T-helper 9 cell (primary cell): Measurements from ENCODE around the gene PRRG4.
A peak's percentile ranks its signal among the peaks of the same experiment; 100 is the strongest.
"Not testable (repeated sequence)": the region's sequence is repeated elsewhere in the genome, so short reads cannot be mapped to it uniquely, and the experiment has no call there.

Experiments
- DNase-seq: peaks from one replicate; pipeline ENCODE4 v3.0.0-alpha.2; 2020

The PRRG4 gene

DNA sequence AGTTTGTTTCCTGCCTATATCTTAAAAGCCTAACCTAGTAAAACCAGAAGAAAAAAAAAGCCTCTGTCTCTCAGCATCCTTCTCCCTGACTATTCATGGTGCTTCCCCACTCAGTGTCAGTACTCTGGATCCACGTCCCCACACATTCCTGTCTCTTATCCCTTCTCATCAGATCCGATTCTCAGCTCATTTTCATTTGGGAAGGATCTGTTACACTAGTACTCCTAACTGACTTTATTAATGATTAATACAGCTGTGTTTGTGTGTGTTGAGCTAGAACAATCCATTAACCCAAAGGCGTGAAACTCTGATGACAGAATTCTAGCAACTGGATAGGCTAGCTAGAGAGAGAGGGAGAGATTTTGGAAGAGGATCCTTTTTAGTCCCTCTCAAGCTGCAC is 1.5 kb downstream of the PRRG4 start:
- DNase-seq, result no peak

DNA sequence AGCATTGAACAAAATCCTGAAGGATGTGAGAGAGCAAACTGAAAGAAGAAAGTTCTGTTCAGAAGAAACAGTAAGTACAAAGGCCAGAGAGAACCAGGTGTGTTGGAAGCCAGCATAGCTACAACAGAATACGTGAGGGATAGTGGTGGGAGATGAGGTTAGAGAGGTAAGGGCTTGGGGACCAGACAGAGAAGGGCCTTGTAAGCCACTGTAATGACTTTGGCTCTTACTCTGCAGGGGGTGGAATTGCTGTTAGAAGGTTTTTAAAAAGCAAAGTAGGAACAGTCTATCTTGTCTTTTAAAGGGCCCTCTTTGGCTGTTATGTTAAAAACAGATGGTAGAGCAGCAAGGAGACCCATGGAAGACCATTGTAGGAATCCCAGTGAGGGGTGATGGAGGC is 4.2 kb downstream of the PRRG4 start:
- no peak for DNase-seq

DNA sequence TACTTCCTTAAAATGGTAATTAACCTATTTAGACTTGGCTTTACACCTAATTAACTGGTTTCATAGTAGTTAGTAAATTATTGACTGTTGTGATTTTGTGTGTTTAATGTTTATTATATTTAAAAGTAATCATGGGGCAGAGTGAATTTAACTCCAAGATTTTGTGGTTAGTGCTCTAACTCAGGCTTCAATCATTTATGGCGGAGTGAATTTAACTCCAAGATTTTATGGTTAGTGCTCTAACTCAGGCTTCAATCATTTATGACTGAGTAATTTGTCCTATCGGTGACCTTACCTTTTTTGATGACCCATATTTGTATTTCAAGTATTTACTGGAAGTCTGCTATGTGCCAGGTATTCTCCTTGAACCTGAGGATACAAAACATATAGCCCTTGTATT is 7.2 kb downstream of the PRRG4 start:
- no peak for DNase-seq

DNA sequence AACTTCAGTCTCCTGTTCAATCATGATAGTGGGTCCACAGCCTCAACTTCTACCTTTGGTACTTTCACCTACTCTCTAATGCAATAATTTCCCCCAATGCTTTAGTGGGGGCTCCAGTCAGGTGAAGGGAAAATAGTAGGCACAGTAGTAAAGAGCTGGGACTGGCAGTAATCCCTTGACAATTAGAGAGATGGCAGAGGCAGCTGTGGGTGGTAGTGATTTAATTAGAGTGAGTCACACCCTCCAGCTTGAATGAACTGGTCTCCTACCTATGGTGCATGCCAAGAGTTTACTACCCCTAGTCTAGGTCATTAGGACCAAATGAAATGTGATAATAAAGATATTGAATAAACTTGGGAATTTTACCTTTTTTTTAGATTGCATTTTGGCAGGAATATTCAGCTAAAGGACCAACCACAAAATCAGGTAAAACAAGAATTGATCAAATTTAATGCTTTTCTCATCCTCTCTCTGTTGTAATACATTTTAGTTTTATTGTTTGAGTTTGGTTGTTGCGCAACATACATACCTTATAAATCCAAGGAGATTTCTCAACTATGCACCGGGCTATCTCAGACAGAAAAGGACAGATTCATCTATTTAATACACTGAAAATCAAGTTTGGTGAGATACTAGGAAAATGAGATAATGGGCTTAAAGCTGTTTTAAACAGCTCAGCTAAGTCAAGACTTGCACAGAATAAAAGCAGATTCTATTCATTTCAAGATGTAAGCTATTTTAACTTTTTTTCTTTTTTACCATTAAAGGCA is 9.0 kb downstream of the PRRG4 start:
- DNase-seq, result no peak

DNA sequence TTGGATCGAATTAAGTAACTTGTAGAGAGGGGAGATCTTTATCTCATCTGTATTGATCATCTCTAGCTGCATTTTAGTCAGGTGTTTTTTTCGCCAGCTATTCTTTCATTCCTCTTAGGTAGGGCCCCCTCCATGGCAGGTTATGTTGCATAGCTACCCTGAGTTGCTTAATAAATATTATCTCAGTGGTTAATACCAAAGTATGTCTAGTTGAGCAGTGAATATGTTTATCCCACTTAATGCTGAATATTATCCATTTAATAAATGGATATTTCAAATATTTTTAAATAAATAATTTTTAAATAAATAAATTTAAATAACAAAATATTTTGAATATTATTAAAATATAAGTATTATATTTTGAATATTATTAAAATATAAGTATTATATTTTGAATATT is 9.6 kb downstream of the PRRG4 start:
- no peak for DNase-seq

DNA sequence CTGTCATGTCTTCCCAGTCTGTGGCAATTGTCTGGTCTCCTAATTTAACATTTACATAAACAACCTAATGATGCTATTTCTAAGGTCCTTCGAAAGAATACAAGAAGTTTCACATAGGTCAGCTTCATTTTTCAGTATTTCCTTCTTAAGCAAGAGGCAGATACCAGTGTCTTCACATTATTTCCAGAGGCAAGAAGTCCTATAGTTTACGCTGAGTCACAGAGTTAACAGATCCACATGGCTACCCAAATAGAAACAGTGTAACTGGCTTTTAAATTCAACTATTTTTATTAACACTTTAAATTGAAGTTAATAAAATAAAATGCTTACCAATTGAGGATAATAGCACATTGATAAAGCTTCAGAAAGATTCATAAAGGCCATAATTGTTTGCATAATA is 10.9 kb downstream of the PRRG4 start:
- DNase-seq, result no peak

DNA sequence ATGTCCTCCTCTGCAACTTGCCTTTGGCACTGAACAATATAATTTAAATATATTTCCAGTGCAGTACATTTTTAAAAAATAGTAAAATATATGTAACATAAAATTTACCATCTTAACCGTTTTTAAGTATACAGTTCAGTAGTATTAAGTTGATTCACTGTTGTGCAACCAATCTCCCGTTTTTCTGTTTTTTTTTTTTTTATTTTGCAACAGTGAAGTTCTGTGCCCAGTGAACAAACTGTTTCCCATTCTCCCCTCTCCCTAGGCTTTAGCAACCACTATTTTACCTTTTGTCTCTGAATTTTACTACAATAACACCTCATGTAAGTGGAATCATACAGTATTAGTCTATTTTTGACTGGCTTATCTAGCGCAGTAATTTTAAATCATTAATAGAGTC is 13.8 kb downstream of the PRRG4 start:
- no peak for DNase-seq

DNA sequence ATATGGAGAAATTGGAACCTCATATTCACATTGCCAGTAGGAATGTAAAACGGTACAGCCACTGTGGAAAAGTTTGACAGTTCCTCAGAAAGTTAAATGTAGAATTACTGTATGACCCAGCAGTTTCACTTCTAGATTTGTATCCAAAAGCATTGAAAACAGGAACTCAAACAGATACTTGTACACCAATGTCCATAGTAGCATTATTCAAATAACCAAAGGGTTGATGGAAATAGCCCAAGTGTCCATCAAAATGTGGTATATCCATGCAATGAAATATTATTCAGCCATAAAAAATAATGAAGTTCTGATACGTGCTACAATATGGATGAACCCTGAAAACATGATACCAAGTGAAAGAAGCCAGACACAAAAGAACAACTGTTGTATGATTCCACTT is 17.8 kb downstream of the PRRG4 start:
- DNase-seq, result no peak

DNA sequence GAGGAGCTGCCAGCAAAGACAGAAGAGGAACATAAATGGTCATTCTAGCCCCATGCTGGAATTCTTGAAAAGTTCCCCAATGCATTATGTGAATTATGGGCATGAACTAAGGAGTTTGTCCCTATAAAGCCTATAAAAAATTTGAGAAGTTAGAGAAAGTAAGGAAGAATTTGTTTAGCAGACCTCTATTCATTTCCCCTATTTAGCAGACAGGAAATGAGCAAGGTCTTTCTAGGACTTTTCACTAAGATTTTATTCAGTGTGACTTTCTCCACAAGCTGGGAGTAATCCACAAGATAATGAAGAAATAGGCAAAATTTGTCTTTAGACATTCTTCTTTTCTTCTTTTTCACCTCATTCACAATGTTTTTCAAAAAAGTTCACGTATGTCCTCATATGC is 20.0 kb downstream of the PRRG4 start:
- DNase-seq, result no peak

DNA sequence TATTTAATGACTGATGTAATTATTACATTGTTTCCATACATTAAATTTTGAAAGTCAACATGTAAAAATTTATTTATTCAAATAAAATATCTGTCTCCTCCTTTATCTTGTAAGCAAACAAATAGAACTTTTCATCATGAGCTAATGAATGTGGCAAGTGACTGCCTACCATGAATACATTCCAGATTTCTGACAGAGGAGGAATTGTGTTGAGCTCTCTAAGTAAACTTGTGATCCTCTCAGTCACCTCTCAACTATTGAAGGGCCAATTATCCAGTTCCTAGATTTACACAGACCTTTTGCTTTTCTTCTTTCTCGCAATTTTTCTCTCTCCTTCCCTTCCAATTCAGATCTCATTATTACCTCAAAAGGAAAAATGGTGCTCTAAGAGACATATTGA is 21.5 kb downstream of the PRRG4 start:
- DNase-seq, result no peak

DNA sequence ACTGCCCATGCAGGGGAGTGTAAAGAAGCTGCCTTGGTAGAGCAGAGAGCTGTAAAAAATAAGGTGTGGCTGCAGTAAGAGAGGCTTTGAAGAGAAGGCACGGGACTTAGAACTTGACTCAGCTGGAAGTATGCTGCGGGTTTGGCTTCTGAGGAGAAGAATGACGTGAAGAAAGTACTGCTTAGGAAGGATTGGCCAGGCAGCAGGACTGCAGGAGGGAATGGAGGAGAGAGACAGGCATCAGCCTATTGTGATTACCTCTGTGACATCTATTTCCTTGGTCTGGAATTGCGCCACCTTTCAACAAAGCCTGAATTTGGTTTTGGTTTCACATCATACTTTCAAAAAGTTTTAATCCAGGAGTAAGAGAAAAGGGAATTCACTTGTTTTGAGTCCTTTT is 22.5 kb downstream of the PRRG4 start:
- DNase-seq, result no peak

DNA sequence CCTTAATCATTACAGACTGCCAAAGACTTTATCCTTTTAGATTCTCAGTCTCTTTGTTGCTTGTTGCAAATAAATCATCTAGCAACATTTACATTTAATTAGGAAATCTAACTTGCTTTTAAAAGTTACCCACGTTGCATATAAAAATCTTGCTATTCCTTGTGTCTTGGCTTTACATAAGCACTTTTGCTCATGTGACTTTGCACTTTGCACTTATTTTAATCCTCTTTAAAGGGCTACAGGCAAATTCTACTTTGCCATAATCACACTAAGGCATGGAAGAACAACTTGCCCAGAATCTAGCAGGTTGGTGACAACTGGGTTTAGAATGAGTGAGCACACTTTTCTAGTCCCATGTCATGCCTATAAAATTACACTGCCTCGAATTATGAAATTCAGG is 25.9 kb downstream of the PRRG4 start:
- no peak for DNase-seq

DNA sequence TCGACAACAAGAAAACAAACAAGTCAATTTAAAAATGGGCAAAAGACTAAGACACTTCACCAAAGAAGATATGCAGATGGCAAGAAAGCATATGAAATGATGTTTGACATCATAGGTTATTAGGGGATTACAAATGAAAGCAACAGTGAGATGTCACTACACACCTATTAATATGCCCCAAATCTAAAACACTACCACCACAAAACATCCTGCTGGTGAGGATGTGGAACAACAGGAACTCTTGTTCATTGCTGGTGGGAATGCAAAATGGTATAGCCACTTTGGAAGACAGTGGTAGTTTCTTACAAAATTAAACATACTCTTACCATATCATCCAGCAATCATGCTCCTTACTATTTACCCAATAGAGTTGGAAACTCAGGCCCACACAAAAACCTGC is 29.0 kb downstream of the PRRG4 start:
- DNase-seq, result no peak

DNA sequence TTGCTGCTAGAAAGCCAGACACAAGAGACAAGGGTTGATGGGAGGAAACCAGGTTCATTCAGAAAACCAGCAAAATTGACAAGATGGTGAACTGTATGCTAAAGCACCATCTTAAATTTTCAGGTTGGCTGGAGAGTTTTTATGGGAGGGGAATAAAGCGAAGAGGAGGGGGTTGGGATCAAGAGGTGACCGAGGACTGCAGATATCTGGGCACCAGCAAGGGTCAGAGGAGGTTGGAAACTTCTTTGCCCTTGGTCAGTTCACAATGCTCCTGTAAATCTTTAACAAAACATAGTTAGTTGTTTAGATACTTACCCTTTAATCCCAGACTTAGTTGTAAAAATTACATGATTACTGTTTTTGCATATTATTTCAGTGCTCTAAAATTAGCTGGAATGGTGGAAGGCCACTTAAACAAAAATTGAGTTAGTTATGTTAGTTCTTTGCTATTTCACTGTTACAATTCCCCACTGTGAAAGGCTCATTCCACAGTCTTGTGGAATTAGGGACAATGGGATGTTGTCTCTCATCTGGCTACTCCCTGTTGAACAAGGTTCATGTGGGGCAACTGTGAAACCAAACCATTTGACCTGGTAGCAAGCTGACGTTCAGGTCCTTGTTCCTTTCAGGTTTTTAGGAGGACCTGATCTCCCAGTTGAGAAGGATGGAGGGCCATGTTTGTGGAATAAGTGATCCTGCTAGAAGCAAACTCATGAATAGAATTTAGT is 32.3 kb downstream of the PRRG4 start:
- DNase-seq, result no peak

DNA sequence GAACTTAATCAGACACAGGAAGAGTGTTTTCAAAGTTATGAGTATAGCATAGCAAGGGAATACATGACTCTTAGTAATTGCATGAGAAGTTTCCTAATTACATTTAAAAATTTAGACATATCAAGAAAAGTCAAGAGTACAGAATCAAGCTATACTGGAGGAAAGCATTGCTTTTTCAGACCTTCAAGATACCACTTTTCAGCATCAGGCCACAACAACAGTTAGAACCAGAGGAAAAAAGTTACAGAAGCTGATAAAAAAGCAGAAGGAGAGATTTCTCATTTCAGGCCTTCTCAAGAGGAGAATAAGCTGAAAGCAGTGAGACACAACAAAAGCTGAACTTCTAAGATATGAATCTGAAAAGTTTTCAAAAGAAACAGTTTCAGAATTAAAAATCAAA is 34.8 kb downstream of the PRRG4 start:
- DNase-seq, result no peak

DNA sequence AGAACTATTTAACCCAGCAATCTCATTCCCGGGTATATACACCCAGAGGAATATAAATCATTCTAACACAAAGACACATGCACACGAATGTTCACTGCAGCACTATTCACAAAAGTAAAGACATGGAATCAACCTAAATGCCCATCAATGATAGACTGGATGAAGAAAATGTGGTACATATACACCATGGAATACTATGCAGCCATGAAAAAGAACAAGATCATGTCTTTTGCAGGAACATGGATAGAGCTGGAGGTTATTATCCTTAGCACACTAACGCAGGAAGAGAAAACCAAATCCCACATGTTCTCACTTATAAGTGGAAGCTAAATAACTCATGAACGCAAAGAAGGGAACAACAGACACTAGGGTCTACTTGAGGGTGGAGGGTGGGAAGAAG is 39.0 kb downstream of the PRRG4 start:
- DNase-seq, result not testable (repeated sequence)

DNA sequence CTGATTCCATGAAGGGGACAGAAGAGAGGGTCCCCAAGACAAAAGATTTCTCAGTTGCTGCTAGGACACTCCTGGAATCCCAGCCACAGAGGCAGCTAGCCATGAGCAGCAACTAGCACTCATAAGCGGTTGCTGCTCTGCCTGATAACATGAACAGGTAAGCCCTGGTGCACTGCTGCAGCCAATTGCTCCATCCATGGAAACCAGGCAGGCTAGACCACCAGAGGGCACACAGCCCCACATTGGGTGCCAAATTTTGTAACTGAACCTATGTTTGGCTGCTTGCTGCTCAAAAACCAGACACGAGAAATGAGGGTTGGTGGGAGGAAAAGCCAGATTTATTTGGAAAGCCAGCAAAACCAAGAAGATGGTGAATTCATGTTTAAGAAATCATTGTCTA is 40.9 kb downstream of the PRRG4 start:
- peak; percentile 8 for DNase-seq

DNA sequence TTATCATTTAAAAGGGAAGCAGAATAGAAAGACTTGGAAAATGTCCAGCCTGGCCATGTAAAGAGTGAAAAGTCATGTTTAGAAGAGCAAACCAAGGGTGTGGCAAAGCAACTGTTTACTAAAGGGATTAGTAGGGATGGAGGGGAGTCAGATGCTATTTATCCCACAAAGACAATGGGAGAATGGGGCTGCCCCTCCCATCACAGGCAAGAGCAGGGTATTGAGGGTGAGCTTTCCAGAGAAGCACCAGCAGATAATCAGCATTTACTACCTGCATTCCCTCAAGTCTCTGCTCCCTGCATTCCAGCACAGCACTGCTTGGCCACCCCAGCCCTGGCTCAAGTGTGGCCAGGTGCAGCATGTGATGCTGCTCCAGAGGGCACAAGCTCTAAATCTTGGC is 44.4 kb downstream of the PRRG4 start:
- no peak for DNase-seq

DNA sequence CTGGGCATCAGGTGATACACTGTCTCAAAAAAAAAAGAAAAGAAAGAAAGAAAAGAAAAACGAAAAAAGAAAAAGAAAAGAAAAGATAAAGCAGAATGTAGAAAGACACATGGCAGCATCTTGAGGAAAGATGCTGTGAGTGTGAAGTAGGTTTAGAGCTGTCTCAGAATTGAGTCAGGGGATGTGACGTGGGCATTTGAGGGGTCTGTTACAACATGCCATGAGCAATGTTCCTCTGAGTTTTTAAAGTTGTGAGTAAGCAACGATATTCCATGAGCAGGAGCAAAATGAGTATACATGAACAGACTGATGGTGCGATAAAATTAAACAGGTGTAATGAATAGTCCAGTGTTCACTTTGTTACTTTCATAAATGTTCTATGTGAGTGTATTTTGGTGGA is 51.6 kb downstream of the PRRG4 start:
- no peak for DNase-seq

DNA sequence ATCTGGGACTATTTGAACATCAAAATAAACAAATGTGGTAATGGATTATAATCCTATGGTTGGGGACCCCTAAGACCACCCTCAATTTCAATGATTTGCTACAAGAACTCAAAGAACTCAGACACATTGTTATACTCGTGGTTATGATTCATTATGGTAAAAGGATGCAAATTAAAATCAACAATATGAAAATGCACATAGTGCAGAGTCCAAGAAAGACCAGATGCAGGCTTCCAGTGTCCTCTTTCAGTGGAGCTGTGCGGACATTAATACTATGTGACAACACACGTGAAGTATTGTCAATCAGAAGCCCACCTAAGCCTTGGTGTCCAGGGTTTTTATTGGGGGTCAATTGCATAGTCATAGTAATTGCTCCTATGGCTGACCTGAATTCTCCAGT is 53.7 kb downstream of the PRRG4 start:
- DNase-seq, result no peak

DNA sequence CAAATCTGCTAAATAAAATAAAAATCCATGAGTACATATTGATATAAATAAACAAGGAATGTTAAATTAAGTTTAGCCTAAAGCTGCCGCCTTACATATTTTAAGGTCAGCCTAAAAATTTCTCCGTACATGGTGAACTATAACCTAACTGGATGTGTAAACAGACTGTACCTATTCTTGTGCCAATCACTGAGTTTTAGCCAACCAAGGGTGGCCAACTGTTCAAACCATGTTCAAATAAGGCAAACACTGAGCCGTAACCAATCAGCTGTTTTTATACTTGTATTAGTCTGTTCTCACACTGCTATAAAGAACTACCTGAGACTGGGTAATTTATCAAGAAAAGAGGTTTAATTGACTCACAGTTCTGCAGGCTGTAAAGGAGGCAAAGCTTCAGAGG is 54.3 kb downstream of the PRRG4 start:
- DNase-seq, result no peak

DNA sequence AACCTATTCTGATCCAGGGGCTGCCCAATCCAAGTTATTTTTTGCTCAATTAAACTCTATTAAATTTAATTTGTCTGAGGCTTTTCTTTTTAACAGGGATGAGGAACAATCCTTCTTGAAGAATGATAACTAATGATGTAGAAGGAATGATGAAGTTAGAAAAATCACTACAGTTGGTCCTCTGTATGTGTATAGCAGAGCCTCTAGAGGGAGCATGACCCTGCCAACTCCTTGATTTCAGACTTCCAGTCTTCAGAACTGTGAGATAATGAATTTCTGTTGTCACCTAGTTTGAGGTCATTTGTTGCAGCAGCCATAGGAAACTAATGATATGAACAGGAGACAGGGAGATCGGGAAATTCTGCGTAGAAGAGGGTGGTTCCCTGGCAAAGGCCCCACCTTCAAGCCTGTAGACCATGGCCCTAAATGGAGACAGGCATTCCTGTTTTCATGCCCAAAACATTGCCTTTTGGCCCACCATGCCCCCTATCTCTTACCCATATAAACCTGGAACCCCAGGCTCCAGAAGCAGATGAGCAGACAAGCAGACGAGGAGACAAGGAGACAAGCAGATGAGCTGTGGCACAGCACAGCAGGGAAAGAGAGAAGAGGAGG is 55.1 kb downstream of the PRRG4 start:
- DNase-seq, result no peak

DNA sequence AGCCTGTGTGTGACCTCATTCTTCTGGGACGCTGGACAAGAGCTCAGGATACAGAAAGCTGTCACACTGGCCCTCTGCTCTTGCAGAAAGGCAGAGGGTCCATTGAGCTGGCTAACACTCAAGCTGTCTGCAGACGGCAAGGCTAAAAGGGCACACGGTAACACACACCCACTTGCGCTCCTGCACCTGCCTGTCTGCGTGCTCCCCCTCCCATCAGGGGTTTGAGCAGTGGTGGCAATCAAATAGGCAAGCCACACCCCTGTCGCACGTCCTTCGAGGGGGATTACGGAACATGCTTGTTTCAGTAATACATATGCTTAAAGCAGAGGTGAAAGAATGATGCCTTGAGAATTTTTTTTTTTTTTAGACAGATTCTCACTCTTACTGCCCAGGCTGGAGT is 55.8 kb downstream of the PRRG4 start:
- DNase-seq, result no peak

DNA sequence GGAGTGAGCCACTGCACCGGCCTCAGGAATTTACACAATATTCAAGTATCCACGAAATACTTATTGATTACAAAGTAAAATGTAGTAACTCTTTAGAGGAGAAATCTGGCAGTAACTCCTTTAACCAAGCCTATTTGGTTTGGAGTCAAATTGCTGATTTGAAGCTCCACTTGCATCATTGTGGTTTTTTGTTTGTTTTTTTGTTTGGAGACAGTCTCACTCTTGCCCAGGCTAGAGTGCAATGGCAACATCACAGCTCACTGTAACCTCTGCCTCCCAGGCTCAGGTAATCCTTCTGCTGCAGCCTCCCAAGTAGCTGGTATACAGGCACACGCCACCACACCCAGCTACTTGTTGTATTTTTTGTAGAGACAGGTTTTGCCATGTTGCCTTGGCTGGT is 56.5 kb downstream of the PRRG4 start:
- DNase-seq, result no peak
